IPS DF 4.7 (cell line): ENCODE results near the gene PHACTR1.

ENCODE experiments used
- DNase-seq: peaks from one replicate; pipeline ENCODE4 v3.0.0-alpha.2; 2013; ENCODE audit warnings: low spot score; ENCODE audit errors: extremely low read depth

Gene PHACTR1

GRCh38 chr6:12802440-12802839 is 85.9 kb downstream of the PHACTR1 start:
- DNase-seq: no peak

GRCh38 chr6:12803486-12803885 is 86.9 kb downstream of the PHACTR1 start:
- DNase-seq: no peak

GRCh38 chr6:12804952-12805645 is 88.5 kb downstream of the PHACTR1 start:
- DNase-seq: no peak

- no peak for DNase-seq
Observed at GRCh38 chr6:12806136-12806535, 89.6 kb downstream of the PHACTR1 start.

DNA sequence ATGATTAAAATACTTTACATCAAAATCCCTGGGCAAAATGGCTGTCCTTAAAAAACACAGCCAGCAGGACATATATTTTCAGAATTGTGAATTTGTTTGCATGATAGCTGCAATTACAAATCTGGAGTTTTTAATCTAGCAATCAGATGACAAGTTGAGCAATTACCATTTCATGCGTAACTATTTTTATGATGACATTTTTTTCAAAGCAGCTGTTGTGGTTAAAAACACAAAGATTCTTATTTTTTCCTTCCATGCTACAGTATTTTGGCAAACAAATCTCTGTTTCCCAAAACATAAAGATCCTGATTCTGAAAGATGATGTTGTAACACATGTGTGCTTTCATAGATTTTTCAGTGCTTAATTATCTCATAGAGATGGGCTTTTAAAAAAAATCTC is 90.2 kb downstream of the PHACTR1 start:
- DNase-seq: no peak

DNA sequence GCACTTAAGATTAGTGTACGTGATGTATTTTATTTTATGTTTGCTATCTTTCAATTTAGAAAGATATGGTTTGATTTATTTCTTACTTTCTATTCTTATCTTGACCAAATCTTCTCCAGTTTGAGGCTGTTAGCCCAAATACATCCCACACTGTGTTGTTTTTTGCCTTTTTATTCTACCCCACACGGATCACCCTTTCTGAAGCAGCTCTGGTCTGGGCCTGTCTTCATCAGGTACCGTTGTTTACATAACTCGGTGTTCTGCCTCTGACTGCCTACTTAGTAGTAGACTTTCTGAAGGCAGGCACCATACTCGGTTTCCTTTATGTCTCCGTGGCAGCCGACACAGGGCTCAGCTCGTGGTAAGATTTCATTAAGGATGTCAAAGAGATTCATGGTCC is 95.0 kb downstream of the PHACTR1 start:
- no peak for DNase-seq

- no peak for DNase-seq
Observed at GRCh38 chr6:12813321-12813720, 96.8 kb downstream of the PHACTR1 start.

DNA sequence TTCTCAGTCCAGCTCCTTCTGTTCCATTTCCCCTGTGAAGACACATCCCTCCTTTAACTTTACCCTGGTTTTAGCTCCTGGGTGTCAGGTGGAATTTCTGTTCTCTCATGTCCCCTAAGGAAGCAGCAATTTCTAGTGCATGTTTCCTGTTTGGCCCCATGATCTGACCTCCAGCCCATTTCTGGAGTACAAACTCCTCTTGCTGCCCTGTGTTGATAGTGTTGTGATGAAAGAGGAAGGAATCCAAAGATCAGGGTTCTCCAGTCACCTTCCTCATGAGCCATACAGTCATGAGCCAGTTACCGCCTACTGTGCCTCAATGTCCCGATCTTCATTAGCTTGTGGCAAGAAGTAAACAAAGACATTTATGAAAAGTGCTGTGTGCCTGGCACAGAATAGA is 97.4 kb downstream of the PHACTR1 start:
- DNase-seq: no peak

GRCh38 chr6:12815089-12815488 is 98.5 kb downstream of the PHACTR1 start:
- no peak for DNase-seq

GRCh38 chr6:12815884-12816600 is 99.5 kb downstream of the PHACTR1 start:
- DNase-seq: no peak

DNA sequence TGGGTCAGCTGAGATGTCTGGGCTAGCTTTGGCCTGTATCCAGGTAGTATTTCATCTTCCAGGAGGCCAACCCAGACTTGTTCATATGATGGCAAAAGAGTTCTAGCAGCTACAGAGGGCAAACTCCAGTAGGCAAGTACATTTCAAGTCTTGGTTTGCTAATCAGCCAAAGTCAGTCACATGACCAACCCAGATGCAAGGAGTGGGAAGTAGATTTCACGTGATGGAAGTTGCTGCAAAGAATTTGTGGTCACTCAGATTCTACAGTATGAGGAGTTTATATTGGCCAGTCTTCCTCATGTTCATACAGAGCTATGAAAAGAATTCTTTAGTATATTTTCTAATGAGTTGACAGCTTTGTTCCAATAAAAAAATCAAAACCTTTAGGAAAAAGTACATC is 101.8 kb downstream of the PHACTR1 start:
- DNase-seq: no peak

GRCh38 chr6:12823847-12824246 is 107.3 kb downstream of the PHACTR1 start:
- no peak for DNase-seq

- no peak for DNase-seq
Observed at GRCh38 chr6:12826584-12826983, 110.0 kb downstream of the PHACTR1 start.

GRCh38 chr6:12827921-12828320 is 111.4 kb downstream of the PHACTR1 start:
- DNase-seq: no peak

DNA sequence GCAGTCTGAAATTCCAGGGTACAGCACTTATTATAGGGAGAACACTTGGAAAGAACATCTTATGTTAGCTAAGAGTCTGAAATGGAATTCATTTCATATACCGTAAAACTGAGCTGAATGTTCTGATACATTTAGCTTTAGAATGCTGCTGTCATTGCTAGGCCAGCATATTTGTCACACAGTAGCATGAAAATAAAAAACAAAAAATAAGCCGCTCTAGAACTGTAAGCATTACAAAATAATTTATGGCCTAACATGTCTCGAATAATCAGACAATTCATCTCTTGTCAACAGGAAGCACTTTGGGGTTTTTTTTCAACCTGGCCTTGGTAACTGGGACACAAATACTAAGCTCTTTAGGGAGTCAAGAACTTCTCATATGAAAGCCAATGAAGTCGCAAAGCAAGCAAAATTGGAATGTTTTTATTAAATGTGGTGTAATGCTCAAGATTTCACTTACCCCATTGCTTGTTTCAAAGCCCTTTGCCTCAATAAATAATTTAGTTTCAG is 115.7 kb downstream of the PHACTR1 start:
- DNase-seq: no peak

GRCh38 chr6:12836009-12836408 is 119.4 kb downstream of the PHACTR1 start:
- DNase-seq: no peak

- DNase-seq: no peak
Observed at GRCh38 chr6:12841619-12842018, 125.1 kb downstream of the PHACTR1 start.

DNA sequence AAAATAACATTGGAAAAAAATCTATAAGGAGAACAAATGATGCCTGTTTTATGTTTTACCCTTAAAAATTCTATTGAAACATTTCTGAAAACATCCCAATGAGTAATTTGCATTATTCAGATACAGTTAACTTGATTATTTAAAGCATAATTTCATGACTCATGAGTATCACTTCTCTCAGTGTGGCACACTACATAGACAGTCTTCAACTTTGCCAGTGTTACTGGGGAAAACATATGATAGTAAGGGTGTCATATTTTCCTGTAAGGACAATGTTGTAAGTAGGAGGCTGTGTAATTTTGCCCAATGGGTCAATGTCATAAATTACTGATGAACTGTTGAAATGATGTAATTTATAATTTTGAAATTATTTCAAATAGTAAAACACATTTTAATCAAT is 125.5 kb downstream of the PHACTR1 start:
- DNase-seq: no peak

DNA sequence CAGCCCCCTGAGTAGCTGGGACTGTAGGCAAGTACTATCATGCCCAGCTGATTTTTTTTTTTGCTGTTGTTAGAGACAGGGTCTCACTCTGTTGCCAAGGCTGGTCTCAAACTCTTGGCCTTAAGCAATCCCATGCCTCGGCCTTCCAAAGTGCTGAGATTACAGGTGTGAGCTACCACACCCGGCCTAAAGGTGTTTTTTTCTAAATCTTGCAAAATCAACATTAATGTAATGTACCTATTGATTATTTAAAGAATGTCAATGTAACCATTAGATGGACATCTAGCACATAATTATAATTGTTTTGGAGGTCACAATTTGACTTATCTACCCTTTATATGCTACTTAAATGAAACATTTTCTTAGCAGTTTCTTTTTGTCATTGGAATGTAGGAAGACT is 126.1 kb downstream of the PHACTR1 start:
- DNase-seq: no peak

DNA sequence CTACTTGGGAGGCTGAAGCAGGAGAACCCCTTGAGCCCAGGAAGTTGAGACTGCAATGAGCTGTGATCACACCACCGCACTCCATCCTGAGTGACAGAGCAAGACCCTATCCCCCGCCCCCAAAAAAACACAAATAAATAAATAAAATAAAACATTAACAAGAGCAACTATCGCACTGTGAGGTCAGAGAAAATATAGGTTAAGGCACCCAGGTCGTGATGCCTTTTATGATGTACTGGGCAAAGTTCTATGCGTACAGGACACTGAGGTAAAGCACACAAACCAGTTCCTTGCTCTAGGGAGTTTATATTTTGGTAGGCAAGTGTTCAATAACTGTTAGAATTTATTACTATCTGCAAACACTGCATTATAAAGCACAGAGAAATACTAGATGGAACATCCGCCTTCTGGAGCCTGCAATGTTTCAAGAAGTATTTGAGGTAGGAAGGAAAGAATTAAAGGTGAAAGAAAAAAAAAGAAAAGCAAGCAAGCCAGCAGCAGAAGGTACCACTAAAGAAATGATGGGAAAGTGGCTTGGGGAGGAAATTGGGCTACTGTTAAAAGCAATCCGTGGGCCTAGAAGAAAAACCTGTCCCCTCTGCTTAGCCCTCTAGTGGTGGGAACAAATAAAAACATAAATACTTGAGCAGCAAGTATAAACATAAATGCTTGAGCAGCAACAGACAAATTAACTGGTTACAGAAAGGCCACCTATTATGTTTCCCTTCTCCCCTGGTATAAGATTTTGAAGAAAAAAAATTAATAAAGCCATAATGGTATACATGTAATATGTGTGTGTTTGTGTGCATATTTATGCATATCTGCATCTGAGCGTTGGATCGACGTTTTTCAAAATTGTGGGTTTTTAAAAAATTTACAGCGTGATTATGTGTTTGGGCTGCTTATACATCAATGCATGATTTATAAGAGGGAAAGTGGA is 128.0 kb downstream of the PHACTR1 start:
- peak; percentile 14 for DNase-seq

GRCh38 chr6:12845224-12846004 is 128.8 kb downstream of the PHACTR1 start:
- no peak for DNase-seq
